HEK293 (cell line): ENCODE measurements around the gene TAF12.
"Not testable (repeated sequence)": the region's sequence is repeated elsewhere in the genome, so short reads cannot be mapped to it uniquely, and the experiment has no call there.

Experiments used
- CTCF ChIA-PET: fragments of 350-600 bp; formaldehyde crosslinking; extraction: SDS; loops from one replicate; lab custom pipeline; 2021; ENCODE audit warnings: antibody characterized with exemption; lab: Yijun Ruan, JAX
- POLR2A ChIA-PET: fragments of 300-600 bp; formaldehyde crosslinking; extraction: SDS; loops from one replicate; lab custom pipeline; 2020; ENCODE audit warnings: antibody characterized with exemption, inconsistent platforms; lab: Yijun Ruan, JAX
- H3K27ac ChIP-seq: fragments of 200-500 bp; sonication (Bioruptor generic); 2 replicates; pipeline ENCODE4 v1.5.1; 2014; ENCODE audit warnings: low read depth, low read length, control low read depth, inconsistent platforms; ENCODE audit errors: extremely low read depth
- H3K36me3 ChIP-seq, 2 experiments: fragments of 200-500 bp in 1 of 2; sonication (Bioruptor generic) in 1 of 2; 1 replicate in 1 of 2; 2 replicates in 1 of 2; pipeline ENCODE4 v1.5.1; 2014 to 2017; ENCODE audit warnings: inconsistent platforms in 2 of 2, low read length in 2 of 2; ENCODE audit not compliant: control insufficient read depth in 2 of 2, insufficient read depth in 1 of 2
- H3K4me1 ChIP-seq: fragments of 200-500 bp; sonication (Bioruptor generic); 2 replicates; pipeline ENCODE4 v1.5.1; 2014; ENCODE audit warnings: mild to moderate bottlenecking, low read length, inconsistent platforms; ENCODE audit not compliant: control insufficient read depth, insufficient read depth
- H3K4me3 ChIP-seq: 2 replicates; pipeline ENCODE4 v1.5.1; 2011; ENCODE audit warnings: low read depth, mild to moderate bottlenecking, control low read depth, low read length, moderate library complexity
- H3K9me3 ChIP-seq: fragments of 200-500 bp; sonication (Bioruptor generic); 2 replicates; pipeline ENCODE4 v1.5.1; 2014; ENCODE audit warnings: low read depth, low read length, inconsistent platforms; ENCODE audit not compliant: control insufficient read depth, insufficient read depth
- KLF1 ChIP-seq: fragments of 450-650 bp; formaldehyde crosslinking; IDR thresholded peaks from 2 replicates; pipeline ENCODE4 v1.5.1; 2016; ENCODE audit warnings: missing biosample characterization, missing genetic modification characterization
- KLF8 ChIP-seq: fragments of 450-650 bp; formaldehyde crosslinking; IDR thresholded peaks from 2 replicates; pipeline ENCODE4 v1.5.1; 2016; ENCODE audit warnings: missing biosample characterization, missing genetic modification characterization
- SP7 ChIP-seq: fragments of 450-650 bp; formaldehyde crosslinking; IDR thresholded peaks from 2 replicates; pipeline ENCODE4 v1.5.1; 2016; ENCODE audit warnings: missing biosample characterization, missing genetic modification characterization
- ZBTB21 ChIP-seq: fragments of 450-650 bp; formaldehyde crosslinking; IDR thresholded peaks from 2 replicates; pipeline ENCODE4 v1.5.1; 2017; ENCODE audit warnings: missing biosample characterization, missing genetic modification characterization
- ZNF155 ChIP-seq: fragments of 450-650 bp; formaldehyde crosslinking; IDR thresholded peaks from 2 replicates; pipeline ENCODE4 v1.5.1; 2016; ENCODE audit warnings: missing biosample characterization, missing genetic modification characterization
- ZNF302 ChIP-seq: fragments of 450-650 bp; formaldehyde crosslinking; IDR thresholded peaks from 2 replicates; pipeline ENCODE4 v1.5.1; 2016; ENCODE audit warnings: missing biosample characterization, missing genetic modification characterization, low read depth
- ZNF335 ChIP-seq: fragments of 450-650 bp; formaldehyde crosslinking; conservative IDR thresholded peaks from 2 replicates; pipeline ENCODE4 v1.5.1; 2016; ENCODE audit warnings: missing biosample characterization, missing genetic modification characterization
- ZNF510 ChIP-seq: fragments of 450-650 bp; formaldehyde crosslinking; IDR thresholded peaks from 2 replicates; pipeline ENCODE4 v1.5.1; 2018; ENCODE audit warnings: mild to moderate bottlenecking, missing genetic modification characterization, missing biosample characterization; ENCODE audit not compliant: insufficient replicate concordance
- ZNF544 ChIP-seq: fragments of 450-650 bp; formaldehyde crosslinking; IDR thresholded peaks from 2 replicates; pipeline ENCODE4 v1.5.0; 2017; ENCODE audit warnings: missing biosample characterization, missing genetic modification characterization
- ZNF560 ChIP-seq: fragments of 450-650 bp; formaldehyde crosslinking; IDR thresholded peaks from 2 replicates; pipeline ENCODE4 v1.5.1; 2017; ENCODE audit warnings: missing biosample characterization, missing genetic modification characterization, borderline replicate concordance
- ZNF610 ChIP-seq: fragments of 450-650 bp; formaldehyde crosslinking; IDR thresholded peaks from 2 replicates; pipeline ENCODE4 v1.5.1; 2016; ENCODE audit warnings: missing biosample characterization, missing genetic modification characterization, borderline replicate concordance
- ZNF624 ChIP-seq: fragments of 450-650 bp; formaldehyde crosslinking; IDR thresholded peaks from 2 replicates; pipeline ENCODE4 v1.5.1; 2017; ENCODE audit warnings: missing biosample characterization, missing genetic modification characterization
- ZNF776 ChIP-seq: fragments of 450-650 bp; formaldehyde crosslinking; IDR thresholded peaks from 2 replicates; pipeline ENCODE4 v1.5.0; 2017; ENCODE audit warnings: missing biosample characterization, missing genetic modification characterization, borderline replicate concordance
- ZNF785 ChIP-seq: fragments of 450-650 bp; formaldehyde crosslinking; IDR thresholded peaks from 2 replicates; pipeline ENCODE4 v1.5.1; 2016; ENCODE audit warnings: missing biosample characterization, missing genetic modification characterization
- ZNF791 ChIP-seq: fragments of 450-650 bp; formaldehyde crosslinking; IDR thresholded peaks from 2 replicates; pipeline ENCODE4 v1.5.1; 2016; ENCODE audit warnings: missing biosample characterization, missing genetic modification characterization
- ZSCAN30 ChIP-seq: fragments of 450-650 bp; IDR thresholded peaks from 2 replicates; pipeline ENCODE4 v1.5.1; 2018; ENCODE audit warnings: missing biosample characterization, mild to moderate bottlenecking, missing genetic modification characterization, moderate library complexity
- TF ChIP-seq, protein P1 (sequence below): fragments of 450-650 bp; formaldehyde crosslinking; IDR thresholded peaks from 2 replicates; pipeline ENCODE4 v1.5.1; 2016; ENCODE audit warnings: missing biosample characterization, missing genetic modification characterization, low read depth
- TF ChIP-seq, protein P2 (sequence below): fragments of 450-650 bp; formaldehyde crosslinking; IDR thresholded peaks from 2 replicates; pipeline ENCODE4 v1.5.1; 2016; ENCODE audit warnings: missing biosample characterization, missing genetic modification characterization
- TF ChIP-seq, protein P3 (sequence below): fragments of 450-650 bp; formaldehyde crosslinking; IDR thresholded peaks from 2 replicates; pipeline ENCODE4 v1.5.1; 2016; ENCODE audit warnings: missing biosample characterization, missing genetic modification characterization
- TF ChIP-seq, protein P4 (sequence below): fragments of 450-650 bp; formaldehyde crosslinking; IDR thresholded peaks from 2 replicates; pipeline ENCODE4 v1.5.1; 2017; ENCODE audit warnings: missing biosample characterization, missing genetic modification characterization

Gene TAF12

DNA sequence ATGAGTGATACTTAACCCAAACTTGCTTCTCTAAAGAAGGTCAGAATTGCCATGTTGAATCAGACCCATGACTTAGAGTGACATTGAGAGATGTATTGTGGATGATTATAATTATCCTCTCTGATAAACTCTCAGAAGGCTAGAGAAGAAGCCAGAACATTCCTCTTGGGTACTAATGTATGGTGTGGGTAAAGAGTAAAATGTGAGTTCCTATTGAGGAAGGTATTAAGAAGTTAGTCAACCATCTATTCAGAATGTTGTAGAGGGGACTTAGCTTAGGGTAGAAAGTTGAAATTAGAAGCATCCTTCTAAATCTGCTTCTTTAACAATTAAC, 33.0 kb upstream of the TAF12 start:
- TF ChIP-seq ZNF776 (tag by site-specific recombination) (no peak), ZNF560 (tag by site-specific recombination) (no peak), SP7 (tag by site-specific recombination) (peak; percentile 84), ZNF791 (tag by site-specific recombination) (no peak), ZNF335 (tag by site-specific recombination) (0 out of 2 replicates have a peak, but pooled peaks have one; percentile 3), ZBTB21 (tag by site-specific recombination) (no peak)
- CTCF ChIA-PET = interaction anchor here (1.0 kb wide), 2 partner anchors 23 to 61 kb away, joined by 3 to 4 read pairs; partner anchors contain the start of gene YTHDF2
- Histone ChIP-seq H3K27ac (no peak overlapping the region), H3K4me1 (no peaks in the 10 kb centered on the region), H3K9me3 (no peaks in the 10 kb centered on the region), H3K36me3 (no peaks in the 10 kb centered on the region; a peak in 1 of 3 replicates), H3K4me3 (no peak overlapping the region)
- POLR2A ChIA-PET = interaction anchor here (0.6 to 1.4 kb wide), 2 partner anchors 27 to 69 kb away, joined by 4 to 11 read pairs; partner anchors contain the start of gene RNU11

DNA sequence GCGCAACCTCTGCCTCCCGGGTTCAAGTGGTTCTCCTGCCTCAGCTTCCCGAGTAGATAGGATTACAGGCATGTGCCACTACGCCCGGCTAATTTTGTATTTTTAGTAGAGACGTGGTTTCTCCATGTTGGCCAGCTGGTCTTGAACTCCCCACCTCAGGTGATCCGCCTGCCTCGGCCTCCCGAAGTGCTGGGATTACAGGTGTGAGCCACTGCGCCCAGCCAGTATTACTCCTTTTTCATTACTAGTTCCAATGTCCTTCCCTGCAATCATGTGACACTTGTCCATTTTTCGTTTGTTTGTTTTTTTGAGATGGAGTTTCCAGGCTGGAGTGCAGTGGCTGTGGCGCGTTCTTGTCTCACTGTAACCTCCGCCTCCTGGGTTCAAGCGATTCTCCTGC, 30.1 kb upstream of the TAF12 start:
- H3K4me1 ChIP-seq, H3K27ac ChIP-seq, CTCF ChIA-PET, H3K36me3 ChIP-seq, H3K4me3 ChIP-seq, POLR2A ChIA-PET, H3K9me3 ChIP-seq: not testable (repeated sequence)

DNA sequence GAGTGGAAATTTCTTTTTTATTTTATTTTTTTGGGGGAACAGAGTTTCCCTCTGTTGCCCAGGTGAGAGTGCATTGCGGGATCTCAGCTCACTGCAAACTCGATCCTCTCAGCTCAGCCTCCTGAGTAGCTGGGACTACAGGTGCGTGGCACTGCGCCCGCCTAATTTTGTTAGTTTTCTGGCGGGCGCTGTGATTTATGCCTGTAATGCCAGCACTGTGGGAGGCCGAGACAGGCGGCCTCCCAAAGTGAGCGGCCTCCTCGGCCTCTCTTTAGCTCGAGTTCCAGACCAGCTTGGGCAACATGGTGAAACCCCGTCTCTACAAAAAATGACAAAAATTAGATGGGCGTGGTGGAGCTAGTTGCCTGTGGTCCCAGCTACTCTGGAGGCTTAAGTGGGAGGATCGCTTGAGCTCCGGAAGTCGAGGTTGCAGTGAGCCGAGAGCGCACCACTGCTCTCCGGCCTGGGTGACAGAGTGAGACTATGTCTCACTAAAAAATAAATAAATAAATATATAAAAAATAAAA, 28.4 kb upstream of the TAF12 start:
- ChIA-PET POLR2A (interaction anchor here (0.6 to 1.5 kb wide), 7 partner anchors 10 to 1878 kb away, joined by 3 to 9 read pairs (median 3); partner anchors contain the start of gene RNU11), CTCF (no interaction called here)

DNA sequence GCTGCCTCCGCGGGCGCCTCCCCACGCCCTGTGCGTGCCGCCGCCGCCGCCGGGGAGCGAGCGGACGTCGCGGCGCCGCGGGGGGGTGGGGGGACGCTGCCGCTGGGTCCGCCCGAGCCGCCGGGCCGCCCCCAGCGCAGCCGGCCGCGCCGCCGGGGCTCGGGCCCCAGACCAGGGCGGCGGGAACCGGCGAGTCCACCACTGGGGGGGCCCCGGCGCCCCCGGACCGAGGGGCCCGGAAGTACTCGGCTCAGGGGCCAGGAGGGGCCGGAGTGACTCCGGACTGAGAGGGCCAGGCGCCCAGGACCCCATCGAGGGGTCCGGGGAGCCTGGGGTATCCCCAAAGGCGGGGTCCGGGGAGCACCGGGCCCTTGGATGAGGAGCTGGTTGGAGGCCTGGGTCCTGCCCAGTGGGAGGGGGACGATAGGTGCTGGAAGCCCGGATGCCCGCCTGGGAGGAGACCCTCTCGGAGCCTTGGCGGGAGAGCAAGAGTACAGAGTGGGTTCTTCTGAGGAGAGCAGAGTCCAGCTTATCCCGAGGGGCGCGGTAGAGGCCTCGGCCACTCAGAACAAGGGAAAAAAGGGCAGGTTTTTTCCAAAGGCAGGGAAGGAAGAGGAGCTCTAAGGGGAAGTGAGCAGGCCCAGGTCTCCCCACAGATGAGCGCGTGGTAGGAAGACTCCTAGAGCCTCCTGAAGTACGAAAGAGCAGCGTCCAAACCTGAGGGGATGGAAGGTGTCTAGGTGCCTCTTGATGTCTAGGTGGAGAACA, 26.3 kb upstream of the TAF12 start:
- Histone ChIP-seq H3K27ac (peak overlapping the region; percentile 95), H3K4me1 (peaks cover 4% of the 10 kb centered on the region; the same call in 1 of the 2 replicates), H3K4me3 (peak overlapping the region; percentile 75), H3K36me3 (no peaks in the 10 kb centered on the region), H3K9me3 (no peaks in the 10 kb centered on the region)
- ChIA-PET CTCF (interaction anchor here (0.6 kb wide), 2 partner anchors 208 to 472 kb away, joined by 3 read pairs; no protein-coding TSS in a partner anchor), POLR2A (interaction anchor here (0.5 to 3.6 kb wide), 11 partner anchors 14 to 1803 kb away, joined by 3 to 35 read pairs (median 4); partner anchors contain the start of genes ATP5IF1, RNU11, TAF12 and YTHDF2)
- TF ChIP-seq, protein P1, sequence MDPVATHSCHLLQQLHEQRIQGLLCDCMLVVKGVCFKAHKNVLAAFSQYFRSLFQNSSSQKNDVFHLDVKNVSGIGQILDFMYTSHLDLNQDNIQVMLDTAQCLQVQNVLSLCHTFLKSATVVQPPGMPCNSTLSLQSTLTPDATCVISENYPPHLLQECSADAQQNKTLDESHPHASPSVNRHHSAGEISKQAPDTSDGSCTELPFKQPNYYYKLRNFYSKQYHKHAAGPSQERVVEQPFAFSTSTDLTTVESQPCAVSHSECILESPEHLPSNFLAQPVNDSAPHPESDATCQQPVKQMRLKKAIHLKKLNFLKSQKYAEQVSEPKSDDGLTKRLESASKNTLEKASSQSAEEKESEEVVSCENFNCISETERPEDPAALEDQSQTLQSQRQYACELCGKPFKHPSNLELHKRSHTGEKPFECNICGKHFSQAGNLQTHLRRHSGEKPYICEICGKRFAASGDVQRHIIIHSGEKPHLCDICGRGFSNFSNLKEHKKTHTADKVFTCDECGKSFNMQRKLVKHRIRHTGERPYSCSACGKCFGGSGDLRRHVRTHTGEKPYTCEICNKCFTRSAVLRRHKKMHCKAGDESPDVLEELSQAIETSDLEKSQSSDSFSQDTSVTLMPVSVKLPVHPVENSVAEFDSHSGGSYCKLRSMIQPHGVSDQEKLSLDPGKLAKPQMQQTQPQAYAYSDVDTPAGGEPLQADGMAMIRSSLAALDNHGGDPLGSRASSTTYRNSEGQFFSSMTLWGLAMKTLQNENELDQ = no peak
- no peak for TF ChIP-seq ZNF510
- TF ChIP-seq ZNF624 (tag by site-specific recombination) = no peak
- TF ChIP-seq ZSCAN30 (tag by site-specific recombination) = 0 out of 2 replicates have a peak, but pooled peaks have one; percentile 44
- no peak for TF ChIP-seq ZNF155 (tag by site-specific recombination)
- no peak for TF ChIP-seq ZNF544 (tag by site-specific recombination)
- TF ChIP-seq, protein P2, sequence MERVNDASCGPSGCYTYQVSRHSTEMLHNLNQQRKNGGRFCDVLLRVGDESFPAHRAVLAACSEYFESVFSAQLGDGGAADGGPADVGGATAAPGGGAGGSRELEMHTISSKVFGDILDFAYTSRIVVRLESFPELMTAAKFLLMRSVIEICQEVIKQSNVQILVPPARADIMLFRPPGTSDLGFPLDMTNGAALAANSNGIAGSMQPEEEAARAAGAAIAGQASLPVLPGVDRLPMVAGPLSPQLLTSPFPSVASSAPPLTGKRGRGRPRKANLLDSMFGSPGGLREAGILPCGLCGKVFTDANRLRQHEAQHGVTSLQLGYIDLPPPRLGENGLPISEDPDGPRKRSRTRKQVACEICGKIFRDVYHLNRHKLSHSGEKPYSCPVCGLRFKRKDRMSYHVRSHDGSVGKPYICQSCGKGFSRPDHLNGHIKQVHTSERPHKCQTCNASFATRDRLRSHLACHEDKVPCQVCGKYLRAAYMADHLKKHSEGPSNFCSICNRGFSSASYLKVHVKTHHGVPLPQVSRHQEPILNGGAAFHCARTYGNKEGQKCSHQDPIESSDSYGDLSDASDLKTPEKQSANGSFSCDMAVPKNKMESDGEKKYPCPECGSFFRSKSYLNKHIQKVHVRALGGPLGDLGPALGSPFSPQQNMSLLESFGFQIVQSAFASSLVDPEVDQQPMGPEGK (tag by site-specific recombination) = peak; percentile 66
- no peak for TF ChIP-seq ZNF302 (tag by site-specific recombination)
- TF ChIP-seq ZNF610 (tag by site-specific recombination) = no peak
- TF ChIP-seq, protein P3, sequence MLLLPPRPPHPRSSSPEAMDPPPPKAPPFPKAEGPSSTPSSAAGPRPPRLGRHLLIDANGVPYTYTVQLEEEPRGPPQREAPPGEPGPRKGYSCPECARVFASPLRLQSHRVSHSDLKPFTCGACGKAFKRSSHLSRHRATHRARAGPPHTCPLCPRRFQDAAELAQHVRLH = no peak
- no peak for TF ChIP-seq KLF1
- no peak for TF ChIP-seq ZBTB21 (tag by site-specific recombination)
- peak; percentile 18; the same call in 1 of the 2 replicates for TF ChIP-seq KLF8 (tag by site-specific recombination)

More for the DNA sequence above, 28.4 kb upstream of the TAF12 start:
- Histone ChIP-seq H3K4me3 (no peak overlapping the region), H3K36me3 (no peaks in the 10 kb centered on the region), H3K27ac (no peak overlapping the region), H3K4me1 (peaks cover 4% of the 10 kb centered on the region; the same call in 1 of the 2 replicates), H3K9me3 (no peaks in the 10 kb centered on the region)
- TF ChIP-seq, protein P4, sequence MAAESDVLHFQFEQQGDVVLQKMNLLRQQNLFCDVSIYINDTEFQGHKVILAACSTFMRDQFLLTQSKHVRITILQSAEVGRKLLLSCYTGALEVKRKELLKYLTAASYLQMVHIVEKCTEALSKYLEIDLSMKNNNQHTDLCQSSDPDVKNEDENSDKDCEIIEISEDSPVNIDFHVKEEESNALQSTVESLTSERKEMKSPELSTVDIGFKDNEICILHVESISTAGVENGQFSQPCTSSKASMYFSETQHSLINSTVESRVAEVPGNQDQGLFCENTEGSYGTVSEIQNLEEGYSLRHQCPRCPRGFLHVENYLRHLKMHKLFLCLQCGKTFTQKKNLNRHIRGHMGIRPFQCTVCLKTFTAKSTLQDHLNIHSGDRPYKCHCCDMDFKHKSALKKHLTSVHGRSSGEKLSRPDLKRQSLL (tag by site-specific recombination) = peak; percentile 17; the same call in 1 of the 2 replicates
- no peak for TF ChIP-seq ZNF785
